Heart left ventricle (tissue), 16 donors: ENCODE measurements around the gene ZNF346. TPM values are rescaled to one million over a fixed set of nuclear protein-coding genes. Genes with fewer than 3 reads are reported as not detected.

Source experiments
- ATAC-seq, 4 donors: fragments of 200-7000 bp; cut with Tn5 transposase; one replicate each; pipeline ENCODE4 v1.9.1; 2020 to 2022; ENCODE audit warnings: moderate library complexity in 4 of 4, mild to moderate bottlenecking in 3 of 4, moderate number of reproducible peaks in 1 of 4
- DNase-seq, 5 donors: peaks; one replicate each; pipeline ENCODE4 v3.0.0-alpha.2; 2020
- H3K27ac ChIP-seq, 12 donors: fragments of 200-600 bp; sonication (generic) in 4 of 12; one replicate each; pipeline versions ENCODE4 v1.5.0 to v1.8.0; 2016 to 2022; ENCODE audit warnings: mild to moderate bottlenecking in 2 of 12
- H3K27me3 ChIP-seq, 9 donors: fragments of 200-600 bp; sonication (generic) in 2 of 9; one replicate each; pipeline versions ENCODE4 v1.5.1 to v1.8.0; 2016 to 2022; ENCODE audit warnings: mild to moderate bottlenecking in 3 of 9
- H3K36me3 ChIP-seq, 9 donors: fragments of 200-600 bp; sonication (generic) in 2 of 9; one replicate each; pipeline versions ENCODE4 v1.5.0 to v1.8.0; 2018 to 2022; ENCODE audit warnings: mild to moderate bottlenecking in 2 of 9
- H3K4me1 ChIP-seq, 12 donors: fragments of 200-600 bp; sonication (generic) in 4 of 12; one replicate each; pipeline versions ENCODE4 v1.5.0 to v1.8.0; 2016 to 2022; ENCODE audit warnings: mild to moderate bottlenecking in 3 of 12
- H3K4me3 ChIP-seq, 12 donors: fragments of 200-600 bp; sonication (generic) in 4 of 12; one replicate each; pipeline versions ENCODE4 v1.5.0 to v1.8.0; 2017 to 2022; ENCODE audit warnings: mild to moderate bottlenecking in 9 of 12, moderate library complexity in 4 of 12
- H3K9me3 ChIP-seq, 12 donors: fragments of 200-600 bp; sonication (generic) in 4 of 12; one replicate each; pipeline versions ENCODE4 v1.5.0 to v1.8.0; 2016 to 2022; ENCODE audit warnings: mild to moderate bottlenecking in 1 of 12
- POLR2A ChIP-seq, 2 donors: fragments of 450-650 bp; IDR thresholded peaks; one replicate each; pipeline ENCODE4 v1.6.1; 2017; ENCODE audit warnings: antibody characterized with exemption in 2 of 2, mild to moderate bottlenecking in 2 of 2, moderate library complexity in 2 of 2
- WGBS, 4 donors: extraction: QIAGEN DNeasy Blood & Tissue Kit in 2 of 4; methylation state at CpG; one replicate each; pipeline versions ENCODE4 v1.1.5 to v1.1.7; 2013 to 2018; 5-methylcytosine and 5-hydroxymethylcytosine counted together
- intact Hi-C, 10 donors: fragments of 100-400 bp; cut with DNase I; formaldehyde crosslinking; loops; one replicate each; pipeline versions ENCODE4 v1.11.1 to v1.14.2; 2022
- polyA plus RNA-seq, 2 donors: library from polyadenylated mRNA; stranded (reverse); fragments of 200-250 nt; gene quantifications; one replicate each; pipeline ENCODE4 v1.2.3, GENCODE V29; 2013
- total RNA-seq, 9 donors: library from RNA; depleted of rRNA in 2 of 9; stranded (reverse); fragments of >200 nt in 2 of 9; fragmentation: NEBNext Ultra II Directional in 3 of 9; extraction: Animal tissue kit (Norgen Biotek cat#: 25700) in 3 of 9; gene quantifications; one replicate each; pipeline versions ENCODE4 v1.1.0 to v1.2.4, GENCODE V29; 2016 to 2023
- TF ChIP-seq, protein P1 (sequence below), 12 donors: fragments of 200-600 bp; sonication (generic) in 4 of 12; IDR thresholded peaks; one replicate each; pipeline versions ENCODE4 v1.5.0 to v1.8.0; 2018 to 2022; ENCODE audit warnings: antibody characterized with exemption in 12 of 12, mild to moderate bottlenecking in 5 of 12
- donor health status: ischemic (EF 13 %, LVEDD 7.1; RV severe dilation, severe dysfunction).
- donor health status: healthy with polysubstance abuse.
- donor health status: DM: no; HTN: yes; CAD: no.
- donor health status: DM: no; HTN: no; CAD: no.
- donor health status: ischemic (EF 25% LVEDD 6.9; RV normal size, moderate dysfunction).
- donor health status: ischemic (EF 25% LVEDD 5.7; RV mildly dilated, moderate dysfunction).
- donor health status: healthy.
- donor health status: DM: yes; HTN: yes; CAD: no.
- donor health status: ischemic (EF 35%, LVEDD 5.7; RV mildly dilated, moderate dysfunction).
- donor health status: nonischemic (EF 11% LVEDD 7.7; RV severe dilation, severe dysfunction).
- donor health status: DM: yes; HTN: yes; CAD: no.
- donor health status: PGD.
- donor health status: ischemic (EF 29% LVEDD 5.4; RV normal size, mild dysfunction).
- donor health status: nonischemic (EF 23%, LVEDD 6.1; RV moderate dilation, normal function).

ZNF346 gene
- total and polyA plus RNA-seq, 11 donors: 4.4 to 11.9 (median 7.5) TPM

DNA sequence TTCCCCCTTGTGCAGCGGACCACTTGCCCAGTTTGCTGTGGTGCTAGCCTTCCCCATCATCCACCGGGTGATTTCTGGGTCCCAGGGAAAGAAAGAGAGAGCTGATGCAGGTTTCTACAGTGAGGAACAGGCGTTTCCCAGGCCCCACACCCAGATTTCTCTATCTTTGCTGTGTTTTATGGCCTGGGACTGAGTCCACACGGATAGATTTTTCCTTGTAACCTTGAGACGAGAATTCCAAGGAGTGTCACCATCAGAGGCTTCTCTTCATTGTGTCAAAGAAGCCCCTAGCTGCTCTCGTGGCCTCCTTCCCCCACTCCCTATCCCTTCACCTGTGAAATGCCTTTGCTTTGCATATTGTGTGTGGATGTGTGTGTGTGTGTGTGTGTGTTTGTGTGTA, 43.0 kb downstream of the ZNF346 start:
- 80 to 91% (median 87%) methylated on average over 6 of the region's 6 CpGs for WGBS, 4 donors
- Histone ChIP-seq H3K9me3 (no peaks in the 10 kb centered on the region), H3K4me3 (no peak overlapping the region), H3K27ac (no peak overlapping the region), H3K4me1 (peaks cover 0 to 5% (median 0%) of the 10 kb centered on the region in 12 donors), H3K36me3 (peaks cover 0 to 48% (median 27%) of the 10 kb centered on the region in 9 donors), H3K27me3 (no peaks in the 10 kb centered on the region)
- intact Hi-C loops: no loop called here
- ATAC-seq (no peak), DNase-seq (no peak)
- TF ChIP-seq, protein P1, sequence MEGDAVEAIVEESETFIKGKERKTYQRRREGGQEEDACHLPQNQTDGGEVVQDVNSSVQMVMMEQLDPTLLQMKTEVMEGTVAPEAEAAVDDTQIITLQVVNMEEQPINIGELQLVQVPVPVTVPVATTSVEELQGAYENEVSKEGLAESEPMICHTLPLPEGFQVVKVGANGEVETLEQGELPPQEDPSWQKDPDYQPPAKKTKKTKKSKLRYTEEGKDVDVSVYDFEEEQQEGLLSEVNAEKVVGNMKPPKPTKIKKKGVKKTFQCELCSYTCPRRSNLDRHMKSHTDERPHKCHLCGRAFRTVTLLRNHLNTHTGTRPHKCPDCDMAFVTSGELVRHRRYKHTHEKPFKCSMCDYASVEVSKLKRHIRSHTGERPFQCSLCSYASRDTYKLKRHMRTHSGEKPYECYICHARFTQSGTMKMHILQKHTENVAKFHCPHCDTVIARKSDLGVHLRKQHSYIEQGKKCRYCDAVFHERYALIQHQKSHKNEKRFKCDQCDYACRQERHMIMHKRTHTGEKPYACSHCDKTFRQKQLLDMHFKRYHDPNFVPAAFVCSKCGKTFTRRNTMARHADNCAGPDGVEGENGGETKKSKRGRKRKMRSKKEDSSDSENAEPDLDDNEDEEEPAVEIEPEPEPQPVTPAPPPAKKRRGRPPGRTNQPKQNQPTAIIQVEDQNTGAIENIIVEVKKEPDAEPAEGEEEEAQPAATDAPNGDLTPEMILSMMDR (IDR thresholded peaks at IDR 0.05): no peak
- no peak for TF ChIP-seq POLR2A (IDR thresholded peaks at IDR 0.05)

DNA sequence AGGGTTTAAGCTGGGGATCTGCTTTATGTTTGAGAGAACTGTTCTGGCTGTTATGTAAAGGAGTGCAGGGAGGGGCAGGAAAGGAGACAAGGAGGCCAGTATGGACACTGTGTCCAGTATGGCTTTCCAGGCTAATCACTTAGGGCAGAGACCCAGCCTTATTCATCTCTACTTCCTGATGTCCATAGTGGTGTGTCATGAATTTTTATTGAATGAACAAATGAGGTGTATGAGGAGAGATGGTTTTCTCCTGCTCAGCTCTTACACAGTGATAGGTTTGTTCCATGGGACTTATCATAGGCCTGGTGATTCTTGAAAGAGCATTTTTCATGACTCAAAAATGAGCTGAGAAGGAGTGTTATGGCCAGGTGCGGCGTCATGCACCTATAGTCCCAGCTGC, 43.7 kb downstream of the ZNF346 start:
- H3K4me3 ChIP-seq: no peak overlapping the region
- 94 to 100% (median 100%) methylated on average over 2 of the region's 2 CpGs for WGBS, 4 donors
- DNase-seq: no peak
- no peak for ATAC-seq
- H3K9me3 ChIP-seq: no peaks in the 10 kb centered on the region
- intact Hi-C loops: no loop called here
- peaks cover 0 to 3% (median 0%) of the 10 kb centered on the region in 12 donors for H3K4me1 ChIP-seq
- no peak for TF ChIP-seq POLR2A (IDR thresholded peaks at IDR 0.05)
- TF ChIP-seq, protein P1 (IDR thresholded peaks at IDR 0.05): no peak
- H3K27ac ChIP-seq: no peak overlapping the region
- H3K36me3 ChIP-seq: peaks cover 0 to 48% (median 27%) of the 10 kb centered on the region in 9 donors
- no peaks in the 10 kb centered on the region for H3K27me3 ChIP-seq

DNA sequence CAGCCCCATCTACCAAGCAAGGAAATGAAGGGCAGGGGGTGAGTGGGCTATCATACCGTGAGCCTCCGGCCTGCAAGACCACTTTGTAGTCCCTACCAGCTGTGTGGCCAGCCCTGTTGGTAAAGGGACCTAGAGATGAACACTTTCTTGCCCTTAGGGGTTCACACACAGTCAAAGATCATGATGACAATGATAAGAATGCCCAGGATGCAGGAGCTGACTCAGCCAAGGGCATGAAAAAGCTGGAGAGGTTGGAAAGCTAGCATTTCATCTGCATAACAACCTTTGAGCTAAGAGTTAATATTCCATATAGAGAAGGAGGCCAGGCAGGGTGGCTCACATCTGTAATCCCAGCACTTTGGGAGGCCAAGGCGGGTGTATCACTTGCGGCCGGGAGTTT, 45.0 kb downstream of the ZNF346 start:
- Histone ChIP-seq H3K9me3 (no peaks in the 10 kb centered on the region), H3K27ac (no peak overlapping the region), H3K4me3 (no peak overlapping the region), H3K36me3 (peaks cover 0 to 42% (median 27%) of the 10 kb centered on the region in 9 donors), H3K27me3 (no peaks in the 10 kb centered on the region), H3K4me1 (peaks cover 0 to 5% (median 0%) of the 10 kb centered on the region in 12 donors)
- no peak for ATAC-seq
- intact Hi-C loops: no loop called here
- TF ChIP-seq, protein P1 (IDR thresholded peaks at IDR 0.05): no peak
- no peak for TF ChIP-seq POLR2A (IDR thresholded peaks at IDR 0.05)
- DNase-seq: no peak
- WGBS, 4 donors: 88 to 98% (median 97%) methylated on average over 5 of the region's 5 CpGs

DNA sequence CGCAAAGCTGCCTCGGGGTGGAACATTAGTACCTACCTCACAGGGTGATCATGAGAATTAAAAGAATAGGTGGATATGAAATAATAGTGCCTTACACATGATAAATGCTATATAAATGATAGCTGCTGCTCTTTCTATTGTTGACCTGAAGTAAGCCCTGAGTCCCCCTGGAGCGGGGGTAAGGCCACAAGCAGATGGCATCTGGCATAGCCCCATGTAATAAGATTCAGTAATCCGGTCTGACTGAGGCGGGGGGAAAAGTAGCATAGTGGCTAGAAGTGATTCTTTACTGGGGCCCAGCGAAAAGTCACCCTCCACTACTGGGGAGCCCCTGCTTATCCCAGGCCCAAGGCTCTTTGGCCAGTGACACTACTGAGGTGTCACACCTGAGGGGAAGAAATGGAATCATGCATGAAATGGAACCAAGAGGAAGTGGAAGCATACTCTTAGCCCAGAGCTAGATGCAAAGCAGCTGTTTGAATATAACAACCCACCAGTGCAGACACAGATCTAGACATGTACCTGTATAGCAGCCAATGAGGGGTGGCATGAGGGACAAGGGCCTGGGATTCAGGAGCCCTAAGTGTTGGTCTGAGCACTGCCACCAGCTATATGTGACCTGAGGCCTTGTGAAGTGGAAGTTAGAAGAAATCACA, 48.2 kb downstream of the ZNF346 start:
- intact Hi-C loops: loop anchor here in 5 of 10 donors (1.0 to 5.0 kb wide), 3 partner anchors 42 kb away; no protein-coding TSS in a partner anchor

More for the DNA sequence above, 48.2 kb downstream of the ZNF346 start:
- no peak overlapping the region for H3K27ac ChIP-seq
- no peaks in the 10 kb centered on the region for H3K27me3 ChIP-seq
- DNase-seq (peak in 1 of 5 donors; percentile 2), ATAC-seq (peak in 1 of 4 donors; percentile 9)
- WGBS, 4 donors: 97 to 98% (median 97%) methylated on average over 6 of the region's 6 CpGs
- H3K36me3 ChIP-seq: peaks cover 0 to 11% (median 0%) of the 10 kb centered on the region in 9 donors
- TF ChIP-seq, protein P1 (IDR thresholded peaks at IDR 0.05): no peak
- TF ChIP-seq POLR2A (IDR thresholded peaks at IDR 0.05): no peak
- no peak overlapping the region for H3K4me3 ChIP-seq
- H3K4me1 ChIP-seq: peaks cover 0 to 5% (median 0%) of the 10 kb centered on the region in 12 donors
- H3K9me3 ChIP-seq: no peaks in the 10 kb centered on the region
